ENCODE data around the gene KRTAP12-3.

Gene KRTAP12-3

GRCh38 chr21:44706026-44706705 is 48.4 kb downstream of the KRTAP12-3 start:
- no peak for DNase-seq

DNA sequence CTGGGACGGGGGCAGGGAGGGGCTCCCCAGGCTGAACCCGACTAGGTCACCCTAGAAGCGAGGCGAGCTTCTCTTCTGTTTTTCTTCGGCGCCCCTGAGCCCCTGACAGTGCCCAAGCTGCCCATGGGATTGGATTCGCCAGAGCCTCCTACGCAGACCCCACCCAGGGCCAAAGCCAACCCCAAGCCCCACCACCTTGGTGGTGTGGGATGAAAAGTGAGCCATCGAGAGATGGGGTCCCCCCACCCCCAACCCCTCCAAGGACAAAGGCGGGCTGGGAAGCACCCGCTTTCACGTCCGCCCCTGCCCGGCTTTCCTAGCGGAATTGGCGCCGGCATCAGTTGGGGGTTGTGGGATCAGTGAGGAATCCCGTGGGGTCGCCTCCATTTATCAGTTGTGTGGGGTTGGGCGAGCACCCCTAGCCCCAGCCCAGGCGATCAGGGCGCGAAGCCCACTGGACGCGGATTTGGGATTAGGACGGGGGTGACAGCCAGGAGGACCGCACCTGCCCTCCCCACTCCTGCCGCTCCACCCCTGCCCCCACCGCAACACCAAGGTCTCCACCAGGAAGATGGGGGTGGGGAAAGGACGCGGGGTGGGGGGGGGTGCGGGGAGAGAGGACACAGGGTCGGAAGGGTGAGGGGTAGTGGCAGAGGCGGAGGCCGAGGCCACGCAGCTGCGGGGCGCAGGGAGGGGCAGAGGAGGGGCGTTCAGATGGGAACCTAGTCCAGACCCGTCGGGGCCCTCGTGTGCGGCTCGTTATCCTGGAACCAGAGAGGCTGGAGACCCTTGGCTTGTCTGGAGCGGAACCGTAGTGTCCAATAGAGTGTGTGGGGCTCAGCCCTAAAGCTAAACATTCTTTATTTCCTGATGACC is 49.2 kb downstream of the KRTAP12-3 start:
- DNase-seq, result no peak

Measured in NCI-H1105 (cell line).